Activated CD8-positive, alpha-beta memory T cell treated with anti-CD3 and anti-CD28 coated beads for 36 hours (primary cell): Measurements from ENCODE around the gene CENPX. TPM values are rescaled to one million over a fixed set of nuclear protein-coding genes. Genes with fewer than 3 reads are reported as not detected.
"Not testable (repeated sequence)": the region's sequence is repeated elsewhere in the genome, so short reads cannot be mapped to it uniquely, and the experiment has no call there.

Experiments used
- CTCF ChIA-PET: fragments of 350-600 bp; sonication (Branson Sonifier 250); formaldehyde crosslinking; loops from one replicate; lab custom pipeline; 2021; ENCODE audit warnings: antibody characterized with exemption; lab: Charles Lee
- POLR2A ChIA-PET: fragments of 350-600 bp; sonication (Branson Sonifier 250); formaldehyde crosslinking; loops from one replicate; lab custom pipeline; 2021; ENCODE audit warnings: antibody characterized with exemption; lab: Charles Lee
- total RNA-seq, 2 experiments: library from RNA; stranded (reverse); gene quantifications; one replicate each; pipeline ENCODE4 v1.2.3, GENCODE V29; 2021

Gene CENPX
- total RNA-seq, 2 experiments from 2014 or later, result 154 to 158 TPM

- ChIA-PET CTCF (interaction anchor here (0.7 kb wide), 1 partner anchor 9 kb away, joined by 3 read pairs; no protein-coding TSS in a partner anchor), POLR2A (no interaction called here)
These were observed 25.4 kb upstream of the CENPX start for GRCh38 chr17:82047914-82048570.

GRCh38 chr17:82047379-82047778, 24.7 kb upstream of the CENPX start:
- ChIA-PET CTCF (no interaction called here), POLR2A (no interaction called here)

- ChIA-PET POLR2A (no interaction called here), CTCF (interaction anchor here (1.7 kb wide), 1 partner anchor 10 kb away, joined by 5 read pairs; the partner anchor contains the start of gene DCXR)
These were observed 24.2 kb upstream of the CENPX start for GRCh38 chr17:82046903-82047302.

GRCh38 chr17:82045936-82046484, 23.3 kb upstream of the CENPX start:
- ChIA-PET CTCF (interaction anchor here (1.7 kb wide), 1 partner anchor 9 kb away, joined by 5 read pairs; the partner anchor contains the start of gene DCXR), POLR2A (no interaction called here)

- ChIA-PET CTCF (no interaction called here), POLR2A (no interaction called here)
These were observed 20.8 kb upstream of the CENPX start for GRCh38 chr17:82043507-82043906.

- POLR2A ChIA-PET, result no interaction called here
- CTCF ChIA-PET, result no interaction called here
These were observed 20.0 kb upstream of the CENPX start for GRCh38 chr17:82042649-82043048.

GRCh38 chr17:82041144-82041814, 18.6 kb upstream of the CENPX start:
- CTCF ChIA-PET, result interaction anchor here (1.2 kb wide), 1 partner anchor 57 kb away, joined by 3 read pairs; the partner anchor contains the start of gene FASN
- POLR2A ChIA-PET, result no interaction called here

GRCh38 chr17:82039695-82040299, 17.1 kb upstream of the CENPX start:
- ChIA-PET POLR2A (no interaction called here), CTCF (interaction anchor here (0.6 to 1.0 kb wide), 3 partner anchors 9 to 622 kb away, joined by 3 to 6 read pairs (median 4); no protein-coding TSS in a partner anchor)

GRCh38 chr17:82038796-82039409, 16.2 kb upstream of the CENPX start:
- CTCF ChIA-PET, result interaction anchor here (0.6 to 0.9 kb wide), 3 partner anchors 10 to 623 kb away, joined by 3 to 4 read pairs (median 3); no protein-coding TSS in a partner anchor
- POLR2A ChIA-PET, result not testable (repeated sequence)

- POLR2A ChIA-PET, result interaction anchor here (0.7 to 1.4 kb wide), 10 partner anchors 12 to 176 kb away, joined by 3 to 7 read pairs (median 3); partner anchors contain the start of genes CENPX and LRRC45
These were observed 15.2 kb upstream of the CENPX start for GRCh38 chr17:82037889-82038195.

GRCh38 chr17:82037092-82037888, 14.6 kb upstream of the CENPX start, which contains the start of gene DCXR:
DCXR (minus strand) TSS chr17:82037697; CDS start chr17:82037682, 15 bp downstream.
- ChIA-PET CTCF (interaction anchor here (0.6 to 2.0 kb wide), 12 partner anchors 9 to 140 kb away, joined by 3 to 5 read pairs (median 3); partner anchors contain the start of genes LRRC45 and MAFG), POLR2A (interaction anchor here (0.7 to 1.4 kb wide), 10 partner anchors 12 to 177 kb away, joined by 3 to 7 read pairs (median 3); partner anchors contain the start of genes CENPX and LRRC45)

More at GRCh38 chr17:82037889-82038195, 15.2 kb upstream of the CENPX start:
- CTCF ChIA-PET, result interaction anchor here (0.6 to 2.0 kb wide), 11 partner anchors 8 to 141 kb away, joined by 3 to 5 read pairs (median 3); partner anchors contain the start of genes LRRC45 and MAFG

GRCh38 chr17:82036634-82037091, 14.0 kb upstream of the CENPX start:
- CTCF ChIA-PET, result interaction anchor here (1.3 to 2.1 kb wide), 3 partner anchors 10 to 17 kb away, joined by 4 to 8 read pairs (median 5); no protein-coding TSS in a partner anchor
- POLR2A ChIA-PET, result interaction anchor here (1.3 kb wide), 2 partner anchors 20 to 62 kb away, joined by 3 read pairs; no protein-coding TSS in a partner anchor

- CTCF ChIA-PET, result interaction anchor here (0.6 to 2.1 kb wide), 6 partner anchors 10 to 389 kb away, joined by 3 to 8 read pairs (median 4); no protein-coding TSS in a partner anchor
- POLR2A ChIA-PET, result interaction anchor here (1.3 kb wide), 2 partner anchors 20 to 62 kb away, joined by 3 read pairs; no protein-coding TSS in a partner anchor
These were observed 13.4 kb upstream of the CENPX start for GRCh38 chr17:82035956-82036633.

GRCh38 chr17:82035488-82035887, 12.8 kb upstream of the CENPX start:
- ChIA-PET POLR2A (interaction anchor here (1.3 kb wide), 2 partner anchors 19 to 63 kb away, joined by 3 read pairs; no protein-coding TSS in a partner anchor), CTCF (interaction anchor here (0.6 to 2.1 kb wide), 7 partner anchors 14 to 390 kb away, joined by 3 to 8 read pairs (median 4); no protein-coding TSS in a partner anchor)

- ChIA-PET POLR2A (interaction anchor here (0.5 kb wide), 1 partner anchor 318 kb away, joined by 3 read pairs; no protein-coding TSS in a partner anchor), CTCF (interaction anchor here (0.6 to 2.1 kb wide), 5 partner anchors 15 to 119 kb away, joined by 3 to 8 read pairs (median 4); no protein-coding TSS in a partner anchor)
These were observed 11.8 kb upstream of the CENPX start for GRCh38 chr17:82034371-82035011.
